GM21825 (cell line): ENCODE measurements around the gene ZNF787.
"Not testable (repeated sequence)": the region's sequence is repeated elsewhere in the genome, so short reads cannot be mapped to it uniquely, and the experiment has no call there.

Experiments
- ATAC-seq: cut with Tn5 transposase; IDR thresholded peaks from one replicate; pipeline ENCODE4 v1.9.1; 2021; ENCODE audit warnings: mild to moderate bottlenecking, moderate library complexity; ENCODE audit not compliant: unreplicated experiment

The ZNF787 gene

GRCh38 chr19:56106993-56107392, 14.1 kb downstream of the ZNF787 start:
- no peak for ATAC-seq

GRCh38 chr19:56106397-56106849, 14.7 kb downstream of the ZNF787 start:
- ATAC-seq, result no peak

GRCh38 chr19:56105831-56106396, 15.2 kb downstream of the ZNF787 start:
- ATAC-seq, result not testable (repeated sequence)

- ATAC-seq, result no peak
These were observed 15.9 kb downstream of the ZNF787 start for GRCh38 chr19:56105090-56105701.

- no peak for ATAC-seq
These were observed 16.7 kb downstream of the ZNF787 start for GRCh38 chr19:56104423-56104822.

GRCh38 chr19:56103027-56103614, 18.0 kb downstream of the ZNF787 start:
- ATAC-seq, result no peak

GRCh38 chr19:56101746-56102535, 19.2 kb downstream of the ZNF787 start:
- ATAC-seq, result no peak

GRCh38 chr19:56101095-56101494, 20.0 kb downstream of the ZNF787 start:
- ATAC-seq, result no peak

- ATAC-seq, result no peak
These were observed 21.2 kb downstream of the ZNF787 start for GRCh38 chr19:56099638-56100539.

- ATAC-seq, result no peak
These were observed 22.1 kb downstream of the ZNF787 start for GRCh38 chr19:56098731-56099568.

GRCh38 chr19:56098237-56098636, 22.9 kb downstream of the ZNF787 start:
- not testable (repeated sequence) for ATAC-seq

- ATAC-seq, result no peak
These were observed 23.3 kb downstream of the ZNF787 start for GRCh38 chr19:56097776-56098175.

- no peak for ATAC-seq
These were observed 23.8 kb downstream of the ZNF787 start for GRCh38 chr19:56097306-56097705.

GRCh38 chr19:56096665-56097064, 24.4 kb downstream of the ZNF787 start:
- ATAC-seq, result no peak

- no peak for ATAC-seq
These were observed 26.6 kb downstream of the ZNF787 start for GRCh38 chr19:56094449-56094848.

- no peak for ATAC-seq
These were observed 28.1 kb downstream of the ZNF787 start for GRCh38 chr19:56092685-56093631.

- ATAC-seq, result no peak
These were observed 29.1 kb downstream of the ZNF787 start for GRCh38 chr19:56091751-56092546.

GRCh38 chr19:56091066-56091490, 30.0 kb downstream of the ZNF787 start:
- ATAC-seq, result no peak
